H1 (cell line): ENCODE results near the gene S100A8. TPM values are rescaled to one million over a fixed set of nuclear protein-coding genes. Genes with fewer than 3 reads are reported as not detected.

Experiments used
- CTCF ChIA-PET: fragments of 300-600 bp; sonication (Branson Sonifier 250); formaldehyde crosslinking; loops from one replicate; lab custom pipeline; 2021; ENCODE audit not compliant: partially characterized antibody; lab: Charles Lee
- POLR2A ChIA-PET: fragments of 300-600 bp; sonication (Branson Sonifier 250); formaldehyde crosslinking; loops from one replicate; lab custom pipeline; 2021; ENCODE audit warnings: inconsistent platforms; ENCODE audit not compliant: partially characterized antibody; lab: Charles Lee
- DNase-seq, 2 experiments: peaks; one replicate each; pipeline versions ENCODE4 v3.0.0 to v3.0.0-alpha.2; 2010 to 2022; ENCODE audit warnings: low spot score in 2 of 2, low read depth in 1 of 2, mixed read lengths in 1 of 2
- FAIRE-seq: peaks from 2 replicates; lab custom pipeline; 2011; peaks lifted over from hg19 to GRCh38; lab: Jason Lieb, UNC
- H2AFZ ChIP-seq: 2 replicates; pipeline ENCODE4 v1.8.1; 2012; ENCODE audit warnings: low read length, inconsistent platforms
- H2AK5ac ChIP-seq: 2 replicates; pipeline ENCODE4 v1.6.1; 2013; ENCODE audit warnings: low read depth, low read length
- H2BK120ac ChIP-seq: replicated peaks from 2 replicates; pipeline ENCODE3; 2013; ENCODE audit warnings: low read depth, low read length, inconsistent platforms
- H2BK12ac ChIP-seq: 2 replicates; pipeline ENCODE4 v1.6.1; 2013; ENCODE audit warnings: low read depth, low read length
- H2BK15ac ChIP-seq: 2 replicates; pipeline ENCODE4 v1.6.1; 2013; ENCODE audit warnings: low read length
- H2BK20ac ChIP-seq: 2 replicates; pipeline ENCODE4 v1.6.1; 2013; ENCODE audit warnings: low read length
- H2BK5ac ChIP-seq: 2 replicates; pipeline ENCODE4 v1.6.1; 2013; ENCODE audit warnings: low read depth, low read length
- H3K14ac ChIP-seq: 2 replicates; pipeline ENCODE4 v1.6.1; 2013; ENCODE audit warnings: inconsistent platforms; ENCODE audit not compliant: insufficient read length
- H3K18ac ChIP-seq: 2 replicates; pipeline ENCODE4 v1.6.1; 2013; ENCODE audit warnings: low read length; ENCODE audit errors: extremely low read depth
- H3K23ac ChIP-seq: 2 replicates; pipeline ENCODE4 v1.6.1; 2013; ENCODE audit warnings: inconsistent platforms; ENCODE audit not compliant: insufficient read length
- H3K23me2 ChIP-seq: 2 replicates; pipeline ENCODE4 v1.6.1; 2013; ENCODE audit warnings: low read depth, low read length
- H3K27ac ChIP-seq: 2 replicates; pipeline ENCODE4 v1.6.1; 2011; ENCODE audit warnings: low read depth, low read length, inconsistent platforms
- H3K27me3 ChIP-seq, 4 experiments: replicated peaks in 1 of 4; 1 replicate in 1 of 4; 2 replicates in 3 of 4; pipeline versions ENCODE4 v1.6.1 to v1.8.1; 2011 to 2013; ENCODE audit warnings: low read length in 3 of 4, mild to moderate bottlenecking in 3 of 4, inconsistent platforms in 2 of 4, mixed read lengths in 2 of 4, moderate library complexity in 1 of 4; ENCODE audit not compliant: control insufficient read depth in 3 of 4, insufficient read depth in 3 of 4; ENCODE audit errors: extremely low read depth in 1 of 4
- H3K36me3 ChIP-seq, 4 experiments: 2 replicates each; pipeline versions ENCODE4 v1.6.1 to v1.8.1; 2011 to 2013; ENCODE audit warnings: mild to moderate bottlenecking in 4 of 4, low read length in 3 of 4, moderate library complexity in 2 of 4, control low read depth in 1 of 4, inconsistent platforms in 1 of 4; ENCODE audit not compliant: insufficient read depth in 4 of 4, control insufficient read depth in 2 of 4
- H3K4ac ChIP-seq: replicated peaks from 2 replicates; pipeline ENCODE3; 2013; ENCODE audit warnings: low read length, low read depth, mixed read lengths, inconsistent platforms; ENCODE audit not compliant: insufficient read length
- H3K4me1 ChIP-seq, 4 experiments: replicated peaks in 1 of 4; 1 replicate in 1 of 4; 2 replicates in 3 of 4; pipeline versions ENCODE4 v1.6.1 to v1.8.1; 2011 to 2013; ENCODE audit warnings: low read length in 3 of 4, inconsistent platforms in 2 of 4, mixed read lengths in 1 of 4; ENCODE audit not compliant: insufficient read depth in 4 of 4, control insufficient read depth in 3 of 4
- H3K4me2 ChIP-seq, 2 experiments: 2 replicates each; pipeline versions ENCODE4 v1.6.1 to v1.8.1; 2011 to 2013; ENCODE audit warnings: low read depth in 2 of 2, low read length in 2 of 2, control low read depth in 1 of 2, inconsistent platforms in 1 of 2, mild to moderate bottlenecking in 1 of 2; ENCODE audit not compliant: insufficient read depth in 1 of 2
- H3K4me3 ChIP-seq, 4 experiments: fragments of 200-600, 300-600 bp in 1 of 4; sonication (generic), shearing (Covaris generic), sonication (Bioruptor Twin) in 1 of 4; 2 replicates each; pipeline versions ENCODE4 v1.5.1 to v1.8.1; 2011 to 2016; ENCODE audit warnings: low read length in 4 of 4, low read depth in 3 of 4, control low read depth in 2 of 4, inconsistent platforms in 2 of 4, mild to moderate bottlenecking in 2 of 4, mixed read lengths in 1 of 4, moderate library complexity in 1 of 4; ENCODE audit not compliant: insufficient read depth in 2 of 4; ENCODE audit errors: extremely low read depth in 1 of 4
- H3K56ac ChIP-seq: replicated peaks from 2 replicates; pipeline ENCODE3; 2013; ENCODE audit warnings: low read depth, mild to moderate bottlenecking, mixed read lengths, low read length, inconsistent platforms; ENCODE audit not compliant: insufficient read length
- H3K79me1 ChIP-seq: 2 replicates; pipeline ENCODE4 v1.6.1; 2013; ENCODE audit warnings: low read depth, low read length, control low read depth
- H3K79me2 ChIP-seq, 2 experiments: 2 replicates each; pipeline versions ENCODE4 v1.6.1 to v1.8.1; 2012 to 2013; ENCODE audit warnings: low read length in 2 of 2, mild to moderate bottlenecking in 2 of 2, inconsistent platforms in 1 of 2; ENCODE audit not compliant: insufficient read depth in 2 of 2, control insufficient read depth in 1 of 2
- H3K9ac ChIP-seq, 4 experiments: replicated peaks in 1 of 4; 1 replicate in 1 of 4; 2 replicates in 3 of 4; pipeline versions ENCODE4 v1.6.1 to v1.8.1; 2011 to 2013; ENCODE audit warnings: low read depth in 3 of 4, low read length in 3 of 4, control low read depth in 2 of 4, mild to moderate bottlenecking in 2 of 4, moderate library complexity in 2 of 4, inconsistent platforms in 1 of 4; ENCODE audit errors: extremely low read depth in 1 of 4
- H3K9me3 ChIP-seq, 2 experiments: 2 replicates each; pipeline versions ENCODE4 v1.6.1 to v1.8.1; 2012 to 2013; ENCODE audit warnings: mild to moderate bottlenecking in 2 of 2, moderate library complexity in 2 of 2, control low read depth in 1 of 2, inconsistent platforms in 1 of 2, low read depth in 1 of 2, low read length in 1 of 2, mixed read lengths in 1 of 2; ENCODE audit not compliant: insufficient read depth in 2 of 2
- H4K20me1 ChIP-seq, 2 experiments: replicated peaks in 1 of 2; 2 replicates each; pipeline versions ENCODE3 to v1.8.1; 2011 to 2013; ENCODE audit warnings: inconsistent platforms in 2 of 2, low read length in 2 of 2, mild to moderate bottlenecking in 1 of 2; ENCODE audit not compliant: insufficient read depth in 2 of 2, control insufficient read depth in 1 of 2
- H4K5ac ChIP-seq: 2 replicates; pipeline ENCODE4 v1.6.1; 2013; ENCODE audit warnings: low read length, low read depth, mixed read lengths, inconsistent platforms; ENCODE audit not compliant: insufficient read length
- H4K8ac ChIP-seq: 2 replicates; pipeline ENCODE4 v1.8.0; 2013; ENCODE audit warnings: mild to moderate bottlenecking, moderate library complexity, low read length, inconsistent platforms; ENCODE audit not compliant: insufficient read depth; ENCODE audit errors: extremely low read depth
- H4K91ac ChIP-seq: replicated peaks from 2 replicates; pipeline ENCODE3; 2013; ENCODE audit warnings: low read length, mixed read lengths, inconsistent platforms; ENCODE audit not compliant: insufficient read length
- ASH2L ChIP-seq: fragments of 200-600, 300-600 bp; sonication (generic); IDR thresholded peaks from one replicate; pipeline ENCODE4 v1.7.1; 2017; ENCODE audit warnings: low read length
- ATF3 ChIP-seq: IDR thresholded peaks from 2 replicates; pipeline ENCODE4 v1.6.1; 2011; ENCODE audit warnings: low read depth, mild to moderate bottlenecking, low read length; ENCODE audit not compliant: insufficient read depth
- BACH1 ChIP-seq: IDR thresholded peaks from 2 replicates; pipeline ENCODE4 v1.6.1; 2012; ENCODE audit warnings: low read length, improper control_type of control experiment
- EGR1 ChIP-seq: IDR thresholded peaks from 2 replicates; pipeline ENCODE4 v1.6.1; 2011; ENCODE audit warnings: low read depth, low read length, borderline replicate concordance
- JUND ChIP-seq: IDR thresholded peaks from 2 replicates; pipeline ENCODE4 v1.6.1; 2011; ENCODE audit warnings: mild to moderate bottlenecking, improper control_type of control experiment, low read length
- RBBP5 ChIP-seq: IDR thresholded peaks from 2 replicates; pipeline ENCODE4 v1.7.1; 2012; ENCODE audit warnings: low read depth, mild to moderate bottlenecking, inconsistent platforms, low read length, moderate library complexity, borderline replicate concordance
- TAF1 ChIP-seq: IDR thresholded peaks from 2 replicates; pipeline ENCODE4 v1.6.1; 2011; ENCODE audit warnings: mild to moderate bottlenecking, low read depth, low read length
- WGBS, 2 experiments: shearing (Covaris generic) in 1 of 2; methylation state at CpG; one replicate each; pipeline versions ENCODE4 v1.1.6 to v1.1.7; 2013 to 2015; ENCODE audit warnings: low lambda C conversion rate in 2 of 2, mixed read lengths in 2 of 2, inconsistent platforms in 1 of 2, low coverage in 1 of 2, missing lambda C conversion rate in 1 of 2; ENCODE audit not compliant: insufficient replicate concordance in 2 of 2, insufficient coverage in 1 of 2, insufficient read length in 1 of 2; ENCODE audit errors: extremely low coverage in 1 of 2, missing lambda C conversion rate in 1 of 2; 5-methylcytosine and 5-hydroxymethylcytosine counted together
- polyA plus RNA-seq, 7 experiments: library from polyadenylated mRNA; depleted of rRNA in 3 of 7; stranded (reverse) in 5 of 7; unstranded in 2 of 7; fragments of >200 nt in 5 of 7; fragments of 200-250 nt in 2 of 7; gene quantifications; 1 replicate in 5 of 7; 2 replicates in 1 of 7; 4 replicates in 1 of 7; pipeline versions ENCODE4 v1.2.1 to v1.2.3, GENCODE V29; 2011 to 2013; ENCODE audit warnings: missing spikeins in 2 of 7, mixed read lengths in 2 of 7
- total RNA-seq: library from RNA; stranded (reverse); fragmentation: NEBNext Ultra II Directional; extraction: Animal tissue kit (Norgen Biotek cat#: 25700); gene quantifications from 2 replicates; pipeline ENCODE4 v1.2.1, GENCODE V29; 2021
- TF ChIP-seq, protein P1 (sequence below): IDR thresholded peaks from 2 replicates; pipeline ENCODE4 v1.6.1; 2012; ENCODE audit warnings: inconsistent platforms

The S100A8 gene
- total and polyA plus RNA-seq, 2 of the 8 experiments (the other 6 are each of a cell fraction or from before 2014, with no cell fraction given), result not detected

DNA sequence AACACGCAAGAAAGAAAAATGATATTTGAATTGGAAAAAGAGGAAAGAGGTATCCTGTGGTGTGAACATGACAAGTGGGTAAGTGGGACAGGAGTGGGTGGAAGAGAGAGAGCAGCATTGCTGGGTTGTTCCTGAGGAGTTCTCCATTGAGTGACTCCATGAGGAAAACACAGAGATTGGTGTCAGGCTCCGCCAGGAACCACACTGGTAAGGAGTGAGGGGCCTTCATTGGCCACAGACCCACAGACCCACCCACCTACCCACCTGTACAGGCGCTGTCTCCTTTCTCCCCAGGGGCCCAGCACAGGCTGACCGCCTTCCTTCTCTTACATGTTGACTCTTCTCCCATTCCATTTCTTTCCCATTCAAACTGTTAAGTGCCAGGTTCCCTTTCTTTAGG is 46.4 kb upstream of the S100A8 start:
- H3K27me3 ChIP-seq, result no peaks in the 10 kb centered on the region
- H3K9me3 ChIP-seq, result no peaks in the 10 kb centered on the region
- H3K4ac ChIP-seq, result no peak overlapping the region
- H2BK5ac ChIP-seq, result no peak overlapping the region
- DNase-seq (no peak), FAIRE-seq (no peak)
- POLR2A ChIA-PET, result no interaction called here
- H3K18ac ChIP-seq, result no peak overlapping the region
- no peak overlapping the region for H2BK12ac ChIP-seq
- H2BK120ac ChIP-seq, result no peak overlapping the region
- no peak overlapping the region for H2BK15ac ChIP-seq
- TF ChIP-seq ATF3 (no peak), TAF1 (no peak), RBBP5 (no peak), ASH2L (no peak), BACH1 (no peak), JUND (no peak), EGR1 (no peak)
- TF ChIP-seq, protein P1, sequence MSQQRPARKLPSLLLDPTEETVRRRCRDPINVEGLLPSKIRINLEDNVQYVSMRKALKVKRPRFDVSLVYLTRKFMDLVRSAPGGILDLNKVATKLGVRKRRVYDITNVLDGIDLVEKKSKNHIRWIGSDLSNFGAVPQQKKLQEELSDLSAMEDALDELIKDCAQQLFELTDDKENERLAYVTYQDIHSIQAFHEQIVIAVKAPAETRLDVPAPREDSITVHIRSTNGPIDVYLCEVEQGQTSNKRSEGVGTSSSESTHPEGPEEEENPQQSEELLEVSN, result no peak
- H3K27ac ChIP-seq, result no peak overlapping the region
- no peak overlapping the region for H3K9ac ChIP-seq
- H3K4me2 ChIP-seq, result no peak overlapping the region
- no peaks in the 10 kb centered on the region for H3K79me2 ChIP-seq
- no peak overlapping the region for H2AFZ ChIP-seq
- H3K4me1 ChIP-seq, result no peaks in the 10 kb centered on the region
- no peak overlapping the region for H4K5ac ChIP-seq
- no peak overlapping the region for H3K23ac ChIP-seq
- H3K36me3 ChIP-seq, result no peaks in the 10 kb centered on the region
- H2AK5ac ChIP-seq, result no peak overlapping the region
- no peak overlapping the region for H4K91ac ChIP-seq
- H4K20me1 ChIP-seq, result no peaks in the 10 kb centered on the region
- no peak overlapping the region for H3K14ac ChIP-seq
- CTCF ChIA-PET, result interaction anchor here (0.7 kb wide), 1 partner anchor 84 kb away, joined by 3 read pairs; no protein-coding TSS in a partner anchor
- no peak overlapping the region for H3K4me3 ChIP-seq
- no peak overlapping the region for H4K8ac ChIP-seq
- no peaks in the 10 kb centered on the region for H3K23me2 ChIP-seq
- WGBS, 2 experiments, result 92% methylated on average over 4 of the region's 4 CpGs; no CpG with 5 or more reads in 1 of the 2 experiments
- no peak overlapping the region for H2BK20ac ChIP-seq
- no peaks in the 10 kb centered on the region for H3K79me1 ChIP-seq
- no peak overlapping the region for H3K56ac ChIP-seq
